Aorta (tissue), 5 donors: ENCODE measurements around the gene ZDHHC12. TPM values are rescaled to one million over a fixed set of nuclear protein-coding genes. Genes with fewer than 3 reads are reported as not detected.

Experiments used
- ATAC-seq: fragments of 200-7000 bp; cut with Tn5 transposase; one replicate; pipeline ENCODE4 v1.9.1; 2022; ENCODE audit warnings: moderate library complexity; ENCODE audit not compliant: low FRiP score
- DNase-seq, 2 donors: peaks; one replicate each; pipeline ENCODE4 v3.0.0-alpha.2; 2020
- H3K27ac ChIP-seq, 2 donors: one replicate each; pipeline ENCODE4 v1.5.1; 2013; ENCODE audit warnings: low read length in 2 of 2, mild to moderate bottlenecking in 2 of 2, moderate library complexity in 2 of 2, control low read depth in 1 of 2, inconsistent platforms in 1 of 2, low read depth in 1 of 2
- H3K27me3 ChIP-seq, 2 donors: one replicate each; pipeline ENCODE4 v1.6.1; 2013; ENCODE audit warnings: control low read depth in 1 of 2, low read length in 1 of 2, mild to moderate bottlenecking in 1 of 2, moderate library complexity in 1 of 2; ENCODE audit not compliant: insufficient read depth in 2 of 2, control insufficient read depth in 1 of 2
- H3K36me3 ChIP-seq, 2 donors: one replicate each; pipeline ENCODE4 v1.6.1; 2013; ENCODE audit warnings: control low read depth in 1 of 2, low read length in 1 of 2, mild to moderate bottlenecking in 1 of 2; ENCODE audit not compliant: insufficient read depth in 2 of 2, control insufficient read depth in 1 of 2
- H3K4me1 ChIP-seq, 2 donors: one replicate each; pipeline ENCODE4 v1.6.1; 2013; ENCODE audit warnings: low read length in 2 of 2, control low read depth in 1 of 2, mild to moderate bottlenecking in 1 of 2, moderate library complexity in 1 of 2; ENCODE audit not compliant: insufficient read depth in 2 of 2, control insufficient read depth in 1 of 2
- H3K4me3 ChIP-seq, 2 donors: one replicate each; pipeline ENCODE4 v1.5.1; 2013; ENCODE audit warnings: low read length in 2 of 2, control low read depth in 1 of 2, mild to moderate bottlenecking in 1 of 2
- H3K9me3 ChIP-seq: one replicate; pipeline ENCODE4 v1.6.1; 2013; ENCODE audit warnings: mild to moderate bottlenecking, low read length; ENCODE audit not compliant: control insufficient read depth
- WGBS, 2 donors: extraction: QIAGEN DNeasy Blood & Tissue Kit; methylation state at CpG; one replicate each; pipeline ENCODE4 v1.1.7; 2013; 5-methylcytosine and 5-hydroxymethylcytosine counted together
- intact Hi-C, 2 donors: fragments of 100-400 bp; cut with DNase I; formaldehyde crosslinking; loops; one replicate each; pipeline versions ENCODE4 v1.14.2 to v1.15.0; 2022
- polyA plus RNA-seq, 2 donors: library from polyadenylated mRNA; stranded (reverse); fragments of 200-250 nt; gene quantifications; one replicate each; pipeline ENCODE4 v1.2.3, GENCODE V29; 2013
- total RNA-seq, 2 donors: library from RNA; stranded (reverse); fragmentation: NEBNext Ultra II Directional; extraction: Animal tissue kit (Norgen Biotek cat#: 25700); gene quantifications; one replicate each; pipeline ENCODE4 v1.2.1, GENCODE V29; 2021
- donor health status: healthy with polysubstance abuse.
- donor health status: Bipolar disorder and iron deficiency.
- donor health status: DM: no; HTN: no; CAD: no.
- donor health status: DM: no; HTN: no; CAD: no.
- donor health status: DM: yes; HTN: yes; CAD: no.

The ZDHHC12 gene
- total and polyA plus RNA-seq, 4 donors: 11.2 to 30.9 (median 17.2) TPM

DNA sequence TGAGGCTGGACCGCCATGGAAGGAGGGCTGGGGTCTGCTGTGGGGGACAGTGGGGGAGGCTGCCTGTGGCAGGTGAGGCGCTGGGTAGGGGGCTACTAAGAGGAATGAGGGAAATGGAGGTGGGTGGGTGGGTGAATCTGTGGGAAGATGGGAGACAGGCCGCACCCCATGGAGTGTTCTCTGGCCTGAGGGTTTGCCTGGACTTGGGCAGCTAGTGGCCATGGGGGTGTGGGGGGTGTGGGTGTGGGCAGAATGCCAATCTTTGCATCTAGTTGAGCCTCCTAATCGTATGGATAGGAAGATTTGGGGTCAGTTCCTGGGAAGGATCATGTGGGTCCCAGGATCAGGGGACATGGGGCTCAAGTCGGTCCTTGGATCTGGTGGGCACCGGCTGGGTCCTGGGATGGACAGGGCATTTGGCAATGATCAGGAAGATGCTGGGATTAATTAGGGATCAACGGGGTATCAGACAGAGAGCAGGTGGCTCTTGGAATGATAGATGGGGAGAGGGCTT lies 518 bp downstream of the ZDHHC12 start:
- Histone ChIP-seq H3K4me1 (no peaks in the 10 kb centered on the region), H3K36me3 (no peaks in the 10 kb centered on the region), H3K27me3 (no peaks in the 10 kb centered on the region), H3K9me3 (no peaks in the 10 kb centered on the region), H3K27ac (peak overlapping the region in 1 of 2 donors; percentile 72), H3K4me3 (peak overlapping the region in 1 of 2 donors; percentile 27)
- 40 to 43% methylated on average over 7 of the region's 7 CpGs for WGBS, 2 donors
- intact Hi-C loops: no loop called here
- DNase-seq (no peak), ATAC-seq (no peak)

DNA sequence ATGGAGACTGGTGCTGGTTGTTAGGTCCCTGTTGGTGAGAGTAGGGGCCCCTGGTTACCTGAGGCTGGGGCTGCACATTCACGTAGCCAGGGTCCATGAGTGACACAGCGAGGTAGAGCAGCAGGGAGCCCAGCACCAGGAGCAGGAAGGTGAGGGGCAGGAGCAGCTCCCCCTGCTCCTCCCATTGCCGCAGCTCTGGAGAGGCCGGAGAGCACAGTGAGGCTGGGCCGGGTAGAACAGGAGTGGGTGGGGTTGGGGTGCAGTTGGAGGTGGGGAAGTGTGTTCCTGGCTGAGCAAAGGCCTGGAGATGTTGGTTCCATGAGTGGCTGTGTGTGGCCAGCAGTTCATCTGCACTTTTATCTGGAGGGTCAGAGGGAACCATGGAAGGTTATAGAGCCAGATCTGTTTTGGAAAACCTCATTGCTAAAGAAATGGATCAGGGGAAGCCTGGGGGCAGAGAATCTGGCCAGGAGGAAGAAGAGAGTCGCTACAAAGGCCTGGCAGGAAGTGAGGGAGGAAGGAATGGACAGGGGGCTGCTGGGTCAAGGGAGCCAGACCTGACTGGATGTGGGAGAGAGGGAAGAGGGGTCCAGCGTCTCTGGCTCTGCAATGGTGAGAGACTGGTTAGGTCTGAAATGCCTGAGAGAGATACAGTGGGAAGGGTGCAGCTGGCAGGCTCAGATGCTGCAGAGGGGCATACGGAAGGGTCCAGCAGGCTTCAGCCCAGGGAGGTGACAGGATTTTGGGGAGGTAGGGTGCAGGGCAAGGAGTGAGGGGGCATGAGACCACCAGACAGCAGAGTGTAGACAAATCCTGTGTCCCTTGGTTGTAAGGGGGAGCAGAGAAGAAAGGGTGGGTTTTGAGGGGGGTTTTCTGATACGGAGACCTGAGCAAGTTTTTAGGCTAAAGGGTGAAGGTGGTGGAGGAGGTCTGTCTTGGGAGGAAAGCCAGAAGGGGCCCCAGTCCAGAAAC lies 1.3 kb downstream of the ZDHHC12 start:
- Histone ChIP-seq H3K9me3 (no peaks in the 10 kb centered on the region), H3K4me1 (no peaks in the 10 kb centered on the region), H3K27ac (no peak overlapping the region), H3K27me3 (no peaks in the 10 kb centered on the region), H3K36me3 (no peaks in the 10 kb centered on the region), H3K4me3 (no peak overlapping the region)
- ATAC-seq: no peak
- no peak for DNase-seq
- intact Hi-C loops: no loop called here
- 54 to 55% methylated on average over 9 of the region's 9 CpGs for WGBS, 2 donors

DNA sequence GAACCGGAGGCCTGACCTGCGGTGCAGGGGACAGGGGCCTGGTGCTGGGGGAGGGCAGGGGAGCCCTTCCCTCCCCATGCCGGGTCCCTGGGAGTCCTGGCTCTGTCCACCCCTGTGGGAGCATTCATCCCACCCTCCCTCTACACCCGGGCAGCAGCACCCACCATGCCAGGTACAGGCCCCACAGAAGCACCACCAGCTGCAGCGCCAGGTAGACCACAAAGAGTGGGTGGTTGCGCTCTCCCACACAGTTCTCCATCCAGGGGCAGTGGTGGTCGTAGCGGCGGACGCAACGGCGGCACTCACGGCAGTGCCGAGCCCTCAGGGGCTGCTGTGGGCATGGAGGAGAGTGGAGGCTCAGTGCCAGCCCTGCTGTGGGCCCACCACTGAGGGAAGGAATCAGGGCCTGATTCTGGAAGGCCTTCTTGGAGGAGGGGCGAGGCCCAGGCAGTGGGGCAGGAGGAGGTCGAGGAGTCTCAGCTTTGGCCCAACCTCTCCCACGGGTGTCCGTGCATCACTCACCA lies 2.4 kb downstream of the ZDHHC12 start:
- H3K27ac ChIP-seq: no peak overlapping the region

DNA sequence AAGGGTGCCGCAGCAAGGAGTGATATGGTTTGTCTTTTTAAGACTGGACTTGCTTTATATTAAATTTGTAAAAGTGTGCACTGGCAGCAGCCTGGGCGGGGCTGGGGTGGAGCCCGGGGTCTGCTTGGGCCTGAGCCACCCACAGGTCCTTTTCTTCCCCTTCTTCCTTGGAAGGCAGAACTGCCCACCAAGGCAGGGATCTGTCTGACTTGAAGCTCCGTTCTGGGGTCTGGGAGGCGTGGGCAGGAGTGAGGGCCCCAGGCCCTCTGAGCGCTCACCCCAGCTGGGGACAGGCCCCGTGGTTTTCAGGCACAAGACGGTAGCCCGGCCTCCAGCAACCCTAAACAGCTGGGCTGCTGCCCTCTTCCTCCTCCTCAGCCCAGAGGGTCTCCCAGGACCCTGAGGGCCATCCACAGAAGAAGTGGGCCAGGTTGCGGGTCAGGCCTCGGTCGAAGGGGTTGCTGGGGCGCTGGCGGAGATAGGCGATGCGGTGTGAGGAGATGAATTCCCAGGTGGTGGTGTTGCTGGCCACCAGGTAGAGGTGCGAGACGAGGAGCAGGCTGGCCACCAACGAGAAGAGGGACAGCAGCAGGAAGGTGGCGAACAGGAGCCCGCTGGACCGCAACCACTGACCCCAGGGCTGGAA lies 3.0 kb downstream of the ZDHHC12 start:
- H3K36me3 ChIP-seq: no peaks in the 10 kb centered on the region
- intact Hi-C loops: no loop called here

More for the DNA sequence above, 2.4 kb downstream of the ZDHHC12 start:
- Histone ChIP-seq H3K27me3 (no peaks in the 10 kb centered on the region), H3K36me3 (no peaks in the 10 kb centered on the region), H3K9me3 (no peaks in the 10 kb centered on the region), H3K4me1 (no peaks in the 10 kb centered on the region), H3K4me3 (no peak overlapping the region)
- intact Hi-C loops: no loop called here
- ATAC-seq: no peak
- no peak for DNase-seq
- 86% methylated on average over 17 to 18 of the region's 18 CpGs for WGBS, 2 donors

DNA sequence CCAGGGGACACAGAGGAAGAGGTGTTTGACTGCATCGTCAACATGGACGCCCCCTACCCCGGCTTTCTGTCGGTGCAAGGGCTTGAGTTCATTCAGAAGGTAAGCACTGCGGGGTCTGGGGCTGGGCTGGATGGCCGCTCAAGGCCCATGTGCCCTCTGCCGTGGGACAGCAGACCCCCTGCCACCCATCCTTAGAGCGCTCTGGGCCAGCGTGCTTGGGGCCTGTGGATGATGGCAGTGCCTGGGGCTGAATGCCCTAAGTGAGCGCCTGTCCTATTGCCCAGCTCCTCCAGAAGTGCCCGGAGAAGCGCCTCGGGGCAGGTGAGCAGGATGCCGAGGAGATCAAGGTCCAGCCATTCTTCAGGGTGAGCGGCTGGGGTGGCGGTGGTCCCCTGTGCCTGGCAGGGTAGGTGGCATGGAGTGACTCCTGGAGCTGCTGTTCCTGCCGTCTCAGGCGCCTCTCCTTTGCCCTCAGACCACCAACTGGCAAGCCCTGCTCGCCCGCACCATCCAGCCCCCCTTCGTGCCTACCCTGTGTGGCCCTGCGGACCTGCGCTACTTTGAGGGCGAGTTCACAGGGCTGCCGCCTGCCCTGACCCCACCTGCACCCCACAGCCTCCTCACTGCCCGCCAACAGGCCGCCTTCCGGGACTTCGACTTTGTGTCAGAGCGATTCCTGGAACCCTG lies 3.9 kb downstream of the ZDHHC12 start:
- H3K4me3 ChIP-seq: no peak overlapping the region
- no peaks in the 10 kb centered on the region for H3K36me3 ChIP-seq
- no peaks in the 10 kb centered on the region for H3K4me1 ChIP-seq
- H3K27me3 ChIP-seq: no peaks in the 10 kb centered on the region
- DNase-seq: no peak
- 88 to 91% methylated on average over 27 to 30 of the region's 30 CpGs for WGBS, 2 donors
- intact Hi-C loops: no loop called here
- H3K27ac ChIP-seq: no peak overlapping the region
- no peaks in the 10 kb centered on the region for H3K9me3 ChIP-seq
- ATAC-seq: no peak

More for the DNA sequence above, 3.0 kb downstream of the ZDHHC12 start:
- Histone ChIP-seq H3K4me1 (no peaks in the 10 kb centered on the region), H3K9me3 (no peaks in the 10 kb centered on the region), H3K4me3 (no peak overlapping the region), H3K27me3 (no peaks in the 10 kb centered on the region), H3K27ac (no peak overlapping the region)
- ATAC-seq: no peak
- whole genome bisulfite sequencing, 2 donors: 89 to 90% methylated on average over 22 of the region's 22 CpGs
- no peak for DNase-seq

DNA sequence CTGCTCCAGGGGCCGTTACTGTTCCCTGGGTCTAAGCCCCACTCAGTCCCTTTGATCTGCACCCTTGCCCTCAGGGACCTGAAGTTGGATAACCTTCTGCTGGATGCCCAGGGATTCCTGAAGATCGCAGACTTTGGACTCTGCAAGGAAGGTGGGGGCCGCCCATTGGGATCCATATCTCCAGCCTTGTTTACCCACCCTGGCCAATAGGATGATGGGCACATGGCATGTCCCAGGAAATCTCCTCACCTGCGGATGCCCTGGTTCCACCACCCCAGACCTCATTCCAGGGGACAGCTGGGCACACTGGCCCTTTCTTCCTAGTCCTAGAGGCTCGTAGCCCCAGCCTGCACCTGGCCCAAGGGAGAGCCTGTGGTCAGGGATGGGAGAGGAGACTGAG lies 5.5 kb downstream of the ZDHHC12 start:
- Histone ChIP-seq H3K27me3 (no peaks in the 10 kb centered on the region), H3K4me3 (no peak overlapping the region), H3K27ac (no peak overlapping the region), H3K4me1 (no peaks in the 10 kb centered on the region), H3K9me3 (no peaks in the 10 kb centered on the region), H3K36me3 (no peaks in the 10 kb centered on the region)
- WGBS, 2 donors: 84 to 85% methylated on average over 5 of the region's 5 CpGs
- peak in 1 of 2 donors; percentile 61 for DNase-seq
- no peak for ATAC-seq
- intact Hi-C loops: no loop called here

DNA sequence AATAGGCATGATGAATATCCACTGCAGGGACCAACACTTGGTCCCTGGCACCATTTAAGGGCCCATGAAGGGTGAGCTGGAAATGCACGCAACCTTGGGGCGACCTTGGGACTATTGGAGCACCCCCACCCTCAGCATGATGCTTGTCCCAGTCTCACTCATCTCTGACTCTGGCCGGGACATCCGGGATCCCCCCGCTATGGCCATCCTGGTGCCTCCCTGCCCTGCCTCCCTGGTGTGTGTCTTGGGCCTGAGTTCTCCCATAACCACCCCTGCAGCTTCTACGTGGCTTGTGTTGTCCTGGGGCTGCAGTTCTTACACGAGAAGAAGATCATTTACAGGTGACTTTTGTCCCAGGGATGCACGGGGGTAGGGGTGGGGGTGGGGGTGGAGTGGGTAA lies 5.9 kb downstream of the ZDHHC12 start:
- Histone ChIP-seq H3K27me3 (no peaks in the 10 kb centered on the region), H3K36me3 (no peaks in the 10 kb centered on the region), H3K27ac (no peak overlapping the region), H3K9me3 (no peaks in the 10 kb centered on the region), H3K4me1 (no peaks in the 10 kb centered on the region), H3K4me3 (no peak overlapping the region)
- WGBS, 2 donors: 89 to 93% methylated on average over 8 of the region's 8 CpGs
- DNase-seq (peak; percentile 13 to 47), ATAC-seq (no peak)
- intact Hi-C loops: no loop called here

DNA sequence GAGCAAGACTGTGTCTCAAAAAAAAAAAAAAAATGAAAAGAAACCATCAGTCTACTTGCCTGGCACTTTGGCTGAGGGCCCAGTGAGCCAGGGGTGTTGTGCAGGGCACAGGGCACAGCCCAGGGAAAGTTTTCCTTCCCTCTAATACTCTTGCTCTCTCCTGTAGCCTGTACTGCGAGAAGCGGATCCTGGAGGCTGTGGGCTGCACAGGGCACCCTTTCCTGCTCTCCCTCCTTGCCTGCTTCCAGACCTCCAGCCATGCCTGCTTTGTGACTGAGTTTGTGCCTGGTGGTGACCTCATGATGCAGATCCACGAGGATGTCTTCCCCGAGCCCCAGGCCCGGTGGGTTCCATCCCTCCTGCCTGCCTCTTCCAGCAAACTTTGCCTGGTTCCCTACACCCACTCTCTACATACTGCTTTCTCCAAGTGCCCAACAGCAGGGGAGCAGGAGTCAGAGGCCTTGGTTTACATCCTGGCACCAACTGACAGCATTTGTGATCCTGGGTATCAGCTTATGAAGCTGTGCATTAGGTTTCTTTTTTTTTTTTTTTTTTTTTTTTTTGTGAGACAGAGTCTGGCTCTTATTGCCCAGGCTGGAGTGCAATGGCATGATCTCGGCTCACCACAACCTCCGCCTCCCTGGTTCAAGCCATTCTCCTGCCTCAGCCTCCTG lies 7.2 kb downstream of the ZDHHC12 start:
- Histone ChIP-seq H3K4me1 (no peaks in the 10 kb centered on the region), H3K36me3 (no peaks in the 10 kb centered on the region), H3K9me3 (no peaks in the 10 kb centered on the region), H3K4me3 (no peak overlapping the region), H3K27ac (no peak overlapping the region), H3K27me3 (no peaks in the 10 kb centered on the region)
- WGBS, 2 donors: 84 to 85% methylated on average over 7 of the region's 7 CpGs
- ATAC-seq (no peak), DNase-seq (peak; percentile 33 to 61)
- intact Hi-C loops: no loop called here
